ENCODE measurements around the gene RASSF8. TPM values are rescaled to one million over a fixed set of nuclear protein-coding genes. Genes with fewer than 3 reads are reported as not detected.

RASSF8 gene
- total RNA-seq, 3 donors from 2014 or later: 3.2 to 109 (median 8.0) TPM

GRCh38 chr12:26034371-26035142 is 76.1 kb downstream of the RASSF8 start:
- no peaks in the 10 kb centered on the region for H3K4me1 ChIP-seq (ENCODE audit: low read depth)
- ATAC-seq: no peak

GRCh38 chr12:26036877-26037276 is 78.4 kb downstream of the RASSF8 start:
- intact Hi-C loops (cut with DNase I, micrococcal nuclease): no loop called here
- ATAC-seq (no peak), DNase-seq (no peak)
- no peak for TF ChIP-seq CTCF (IDR thresholded peaks at IDR 0.05)
- H3K36me3 ChIP-seq (ENCODE audit: low read depth): no peaks in the 10 kb centered on the region
- H3K9me3 ChIP-seq: no peaks in the 10 kb centered on the region
- H3K4me1 ChIP-seq (ENCODE audit: low read depth): no peaks in the 10 kb centered on the region
- H3K4me3 ChIP-seq: no peak overlapping the region

More at GRCh38 chr12:26034371-26035142, 76.1 kb downstream of the RASSF8 start:
- Histone ChIP-seq H3K36me3 (ENCODE audit: low read depth) (no peaks in the 10 kb centered on the region), H3K9me3 (no peaks in the 10 kb centered on the region), H3K4me3 (no peak overlapping the region)
- intact Hi-C loops (cut with DNase I, micrococcal nuclease): no loop called here
- no peak for TF ChIP-seq CTCF (IDR thresholded peaks at IDR 0.05)
- DNase-seq: no peak

GRCh38 chr12:26037615-26038220 is 79.2 kb downstream of the RASSF8 start:
- Histone ChIP-seq H3K4me3 (no peak overlapping the region), H3K36me3 (ENCODE audit: low read depth) (no peaks in the 10 kb centered on the region), H3K4me1 (ENCODE audit: low read depth) (no peaks in the 10 kb centered on the region), H3K9me3 (no peaks in the 10 kb centered on the region)
- DNase-seq: no peak
- TF ChIP-seq CTCF (IDR thresholded peaks at IDR 0.05): no peak
- ATAC-seq: no peak
- intact Hi-C loops (cut with DNase I, micrococcal nuclease): no loop called here

- DNase-seq: no peak
- Histone ChIP-seq H3K4me3 (no peak overlapping the region), H3K4me1 (ENCODE audit: low read depth) (no peaks in the 10 kb centered on the region), H3K9me3 (no peaks in the 10 kb centered on the region), H3K36me3 (ENCODE audit: low read depth) (no peaks in the 10 kb centered on the region)
- TF ChIP-seq CTCF (IDR thresholded peaks at IDR 0.05): no peak
- ATAC-seq: no peak
- intact Hi-C loops (cut with DNase I, micrococcal nuclease): no loop called here
These were observed 84.2 kb downstream of the RASSF8 start for GRCh38 chr12:26042645-26043044.

- Histone ChIP-seq H3K4me1 (ENCODE audit: low read depth) (no peaks in the 10 kb centered on the region), H3K36me3 (ENCODE audit: low read depth) (no peaks in the 10 kb centered on the region), H3K4me3 (no peak overlapping the region), H3K9me3 (no peaks in the 10 kb centered on the region)
- ATAC-seq (no peak), DNase-seq (no peak)
- no peak for TF ChIP-seq CTCF (IDR thresholded peaks at IDR 0.05)
- intact Hi-C loops (cut with DNase I, micrococcal nuclease): no loop called here
These were observed 84.9 kb downstream of the RASSF8 start for GRCh38 chr12:26043135-26044006.
